K562 (cell line): ENCODE results near the gene GYPA. TPM values are rescaled to one million over a fixed set of nuclear protein-coding genes. Genes with fewer than 3 reads are reported as not detected.
"Not testable (repeated sequence)": the region's sequence is repeated elsewhere in the genome, so short reads cannot be mapped to it uniquely, and the experiment has no call there.

Experiments used
- ATAC-seq: fragments of 200-7000 bp; cut with Tn5 transposase; 3 replicates; pipeline ENCODE4 v1.9.1; 2020; ENCODE audit warnings: moderate library complexity
- BruUV-seq: library from RNA; stranded (reverse); fragments of 400-500 nt; replicated peaks from 2 replicates; lab custom pipeline; 2021; lab: Mats Ljungman, UMichigan
- CTCF ChIA-PET: fragments of 300-600 bp; formaldehyde crosslinking; extraction: SDS; loops from one replicate; lab custom pipeline; 2021; ENCODE audit warnings: low intra/inter-chr PET ratio; lab: Yijun Ruan, JAX
- POLR2A ChIA-PET: fragments of 300-600, 350-650 bp; sonication (Branson Sonifier 250); formaldehyde crosslinking; extraction: SDS; loops from one replicate; lab custom pipeline; 2021; ENCODE audit warnings: antibody characterized with exemption, inconsistent platforms; lab: Yijun Ruan, JAX
- DNase-seq, 4 experiments: peaks; one replicate each; pipeline versions ENCODE4 v3.0.0 to v3.0.0-alpha.2; 2011 to 2018; ENCODE audit warnings: low spot score in 3 of 4, mixed read lengths in 3 of 4; ENCODE audit errors: extremely low read depth in 1 of 4
- FAIRE-seq: peaks from 2 replicates; lab custom pipeline; 2011; peaks lifted over from hg19 to GRCh38; lab: Jason Lieb, UNC
- H2AFZ ChIP-seq: 2 replicates; pipeline ENCODE4 v1.6.0; 2011; ENCODE audit warnings: low read depth, low read length, control low read depth, inconsistent platforms
- H3K27ac ChIP-seq: fragments of 200-600 bp; 3 replicates; pipeline ENCODE4 v1.8.0; 2011; ENCODE audit warnings: low read depth, mild to moderate bottlenecking, control low read depth, inconsistent platforms, low read length, moderate library complexity, mixed read lengths; ENCODE audit errors: extremely low read depth
- H3K27me3 ChIP-seq, 2 experiments: fragments of 300-600 bp in 1 of 2; 2 replicates in 1 of 2; 3 replicates in 1 of 2; pipeline versions ENCODE4 v1.6.0 to v1.8.0; 2011; ENCODE audit warnings: inconsistent platforms in 2 of 2, low read length in 2 of 2, mild to moderate bottlenecking in 1 of 2, mixed read lengths in 1 of 2, moderate library complexity in 1 of 2; ENCODE audit not compliant: control insufficient read depth in 2 of 2, insufficient read depth in 2 of 2
- H3K36me3 ChIP-seq: fragments of 300-600 bp; 3 replicates; pipeline ENCODE4 v1.8.0; 2011; ENCODE audit warnings: mild to moderate bottlenecking, low read length, inconsistent platforms; ENCODE audit not compliant: control insufficient read depth, insufficient read depth
- H3K4me1 ChIP-seq, 2 experiments: fragments of 200-600 bp in 1 of 2; replicated peaks in 1 of 2; 2 replicates in 1 of 2; 3 replicates in 1 of 2; pipeline versions ENCODE4 v1.5.1 to v1.8.0; 2011; ENCODE audit warnings: inconsistent platforms in 2 of 2, low read length in 2 of 2, mild to moderate bottlenecking in 1 of 2, mixed read lengths in 1 of 2, moderate library complexity in 1 of 2; ENCODE audit not compliant: control insufficient read depth in 2 of 2, insufficient read depth in 2 of 2
- H3K4me2 ChIP-seq: 2 replicates; pipeline ENCODE4 v1.6.1; 2011; ENCODE audit warnings: low read length, control low read depth, inconsistent platforms, mixed read lengths; ENCODE audit not compliant: insufficient read depth
- H3K4me3 ChIP-seq: fragments of 200-600 bp; sonication (generic), shearing (Covaris generic); 2 replicates; pipeline ENCODE4 v1.5.1; 2016; ENCODE audit warnings: control low read depth, inconsistent platforms
- H3K79me2 ChIP-seq: fragments of 200-600 bp; 3 replicates; pipeline ENCODE4 v1.8.0; 2011; ENCODE audit warnings: low read length, inconsistent platforms; ENCODE audit not compliant: control insufficient read depth, insufficient read depth
- H3K9ac ChIP-seq, 2 experiments: 2 replicates each; pipeline versions ENCODE4 v1.6.0 to v1.6.1; 2011; ENCODE audit warnings: low read depth in 2 of 2, low read length in 2 of 2, control low read depth in 1 of 2, inconsistent platforms in 1 of 2, mild to moderate bottlenecking in 1 of 2, mixed read lengths in 1 of 2; ENCODE audit not compliant: insufficient read depth in 1 of 2
- H3K9me1 ChIP-seq: one replicate; pipeline ENCODE4 v1.6.0; 2011; ENCODE audit warnings: inconsistent platforms, mild to moderate bottlenecking, low read length, moderate library complexity; ENCODE audit not compliant: control insufficient read depth, insufficient read depth
- H3K9me3 ChIP-seq: replicated peaks from 2 replicates; pipeline ENCODE4 v1.5.1; 2011; ENCODE audit warnings: low read depth, low read length, inconsistent platforms; ENCODE audit not compliant: control insufficient read depth, insufficient read depth
- H4K20me1 ChIP-seq: replicated peaks from 2 replicates; pipeline ENCODE4 v1.6.1; 2011; ENCODE audit warnings: low read length, inconsistent platforms, mixed read lengths; ENCODE audit not compliant: control insufficient read depth, insufficient read depth
- CTCF ChIP-seq, 3 experiments: IDR thresholded peaks in 2 of 3; conservative IDR thresholded peaks in 1 of 3; 2 replicates each; pipeline ENCODE4 v1.5.1; 2011 to 2012; ENCODE audit warnings: low read length in 3 of 3, mild to moderate bottlenecking in 3 of 3, control low read depth in 2 of 3, improper control_type of control experiment in 1 of 3, inconsistent platforms in 1 of 3, low read depth in 1 of 3, mixed read lengths in 1 of 3, moderate library complexity in 1 of 3; ENCODE audit not compliant: insufficient read depth in 2 of 3
- DACH1 ChIP-seq: fragments of 450-650 bp; IDR thresholded peaks from 2 replicates; pipeline ENCODE4 v1.6.1; 2018; ENCODE audit not compliant: partially characterized antibody
- RAD21 ChIP-seq, 2 experiments: fragments of 250-450 bp in 1 of 2; fragments of 450-650 bp in 1 of 2; sonication (Bioruptor Pico) in 1 of 2; formaldehyde crosslinking in 1 of 2; IDR thresholded peaks in 1 of 2; conservative IDR thresholded peaks in 1 of 2; 2 replicates each; pipeline versions ENCODE4 v1.4.0 to v1.8.0; 2020 to 2022; ENCODE audit warnings: mild to moderate bottlenecking in 2 of 2, moderate library complexity in 1 of 2
- ZNF146 ChIP-seq: IDR thresholded peaks from one replicate; pipeline ENCODE4 v1.6.1; 2018; ENCODE audit warnings: missing compliant biosample characterization; ENCODE audit not compliant: unreplicated experiment
- ZNF384 ChIP-seq: IDR thresholded peaks from 2 replicates; pipeline ENCODE4 v1.6.1; 2012; ENCODE audit warnings: low read depth, low read length, improper control_type of control experiment
- WGBS: fragments of 100-300 bp; shearing (Covaris generic); methylation state at CpG from one replicate; pipeline ENCODE4 v1.1.6; 2016; ENCODE audit warnings: low coverage, mixed read lengths; ENCODE audit not compliant: insufficient coverage; ENCODE audit errors: missing lambda C conversion rate; 5-methylcytosine and 5-hydroxymethylcytosine counted together
- in situ Hi-C: fragments of 300-500 bp; cut with MboI; formaldehyde crosslinking; loops from 4 replicates; pipeline ENCODE4 v1.15.0; 2018; ENCODE audit warnings: inconsistent platforms, mixed read lengths
- intact Hi-C: fragments of 100-400 bp; cut with micrococcal nuclease; formaldehyde crosslinking; loops from 2 replicates; pipeline ENCODE4 v1.14.2; 2022
- polyA plus RNA-seq, 8 experiments: library from polyadenylated mRNA; depleted of rRNA in 4 of 8; stranded (reverse) in 5 of 8; unstranded in 3 of 8; fragments of >200 nt; fragmentation: Nextera tagmentation in 2 of 8; fragmentation: Illumina TruSeq in 1 of 8; extraction: Ambion mirVana in 2 of 8; extraction: Trizol in 1 of 8; gene quantifications; 2 replicates each; pipeline versions ENCODE4 v1.2.1 to v1.2.3, GENCODE V29; 2011 to 2014; ENCODE audit warnings: inconsistent platforms in 1 of 8, missing spikeins in 1 of 8
- total RNA-seq, 7 experiments: library from RNA; depleted of rRNA in 6 of 7; stranded (reverse); fragments of >200 nt in 6 of 7; fragmentation: Illumina TruSeq in 2 of 7; extraction: Trizol in 2 of 7; gene quantifications; 2 replicates each; pipeline versions ENCODE4 v1.2.1 to v1.2.3, GENCODE V29; 2011 to 2021; ENCODE audit warnings: low replicate concordance in 1 of 7

GYPA gene
- total and polyA plus RNA-seq, 9 of the 15 experiments (the other 6 are each of a cell fraction or from before 2014, with no cell fraction given) = 35.3 to 278 (median 122) TPM

DNA sequence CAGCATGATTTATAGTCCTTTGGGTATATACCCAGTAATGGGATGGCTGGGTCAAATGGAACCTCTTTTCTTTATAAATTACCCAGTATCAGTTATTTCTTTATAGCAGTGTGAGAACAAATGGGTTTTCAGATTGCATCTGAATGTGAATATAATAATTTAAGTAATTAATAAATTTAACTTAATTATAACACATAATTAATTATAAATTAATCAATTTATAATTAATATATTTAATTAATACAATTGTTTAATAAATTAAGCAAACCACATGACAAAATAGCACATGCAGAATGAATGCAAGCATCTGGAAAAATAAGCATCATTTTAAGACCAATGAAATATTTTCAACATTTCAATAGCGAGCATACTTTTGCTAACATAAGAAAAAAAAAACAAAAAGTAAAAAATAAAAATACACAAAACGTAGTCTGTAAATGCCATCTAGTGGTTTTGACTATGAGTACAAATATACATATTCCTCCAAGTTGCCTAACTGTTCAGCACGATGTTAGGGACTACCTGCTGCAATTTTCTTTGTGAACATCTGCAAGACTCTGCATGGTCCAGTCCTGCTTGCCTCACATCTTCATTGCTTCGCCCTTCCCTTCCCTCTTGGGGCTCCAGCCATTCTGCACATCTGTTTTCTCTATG, 16.4 kb downstream of the GYPA start:
- ATAC-seq = peak; percentile 3

DNA sequence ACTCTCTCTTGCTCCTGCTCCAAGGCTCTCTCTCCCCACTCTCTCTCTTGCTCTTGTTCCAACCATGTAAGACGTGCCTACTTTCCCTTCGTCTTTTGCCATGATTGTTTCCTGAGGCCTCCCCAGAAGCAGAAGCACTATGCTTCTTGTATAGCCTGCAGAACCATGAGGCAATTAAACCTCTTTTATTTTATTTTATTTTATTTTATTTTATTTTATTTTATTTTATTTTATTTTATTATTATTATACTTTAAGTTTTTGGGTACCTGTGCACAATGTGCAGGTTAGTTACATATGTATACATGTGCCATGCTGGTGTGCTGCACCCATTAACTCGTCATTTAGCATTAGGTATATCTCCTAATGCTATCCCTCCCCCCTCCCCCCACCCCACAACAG, 17.2 kb downstream of the GYPA start:
- CTCF ChIA-PET, FAIRE-seq, H2AFZ ChIP-seq, H3K4me1 ChIP-seq, H3K27ac ChIP-seq, H3K27me3 ChIP-seq, H4K20me1 ChIP-seq, H3K4me2 ChIP-seq, H3K4me3 ChIP-seq, in situ Hi-C loops, POLR2A ChIA-PET, H3K9me3 ChIP-seq, intact Hi-C loops, H3K36me3 ChIP-seq, DNase-seq, ATAC-seq, BruUV-seq, H3K9me1 ChIP-seq, H3K9ac ChIP-seq: not testable (repeated sequence)
- WGBS = 80% methylated on average over 2 of the region's 3 CpGs
- H3K79me2 ChIP-seq = peaks cover 18% of the 10 kb centered on the region; the same call in 1 of the 3 replicates

More for the DNA sequence above, 16.4 kb downstream of the GYPA start:
- 43% methylated on average over 3 of the region's 4 CpGs for WGBS
- H3K27me3 ChIP-seq, H3K4me2 ChIP-seq, DNase-seq, H2AFZ ChIP-seq, H3K9me3 ChIP-seq, POLR2A ChIA-PET, H3K4me1 ChIP-seq, H3K36me3 ChIP-seq, H3K4me3 ChIP-seq, H3K9ac ChIP-seq, BruUV-seq, H3K27ac ChIP-seq, H4K20me1 ChIP-seq, H3K9me1 ChIP-seq, FAIRE-seq, in situ Hi-C loops: not testable (repeated sequence)
- H3K79me2 ChIP-seq = peaks cover 18% of the 10 kb centered on the region; the same call in 1 of the 3 replicates
- peak in 1 of 3 experiments; percentile 20; a peak in 1 of 6 replicates for TF ChIP-seq CTCF (IDR thresholded peaks at IDR 0.05 in 2 of 3, conservative IDR thresholded peaks at IDR 0.05 in 1 of 3; ENCODE audit: insufficient read depth in 2 of 3, low read depth in 1 of 3, low read length in 3 of 3)
- TF ChIP-seq ZNF384 = peak; percentile 49; the same call in 1 of the 2 replicates
- TF ChIP-seq ZNF146 (CRISPR knock-in tag) = peak; percentile 2
- TF ChIP-seq DACH1 = peak; percentile 28
- peak in 1 of 2 experiments; percentile 24; a peak in 1 of 4 replicates for TF ChIP-seq RAD21 (CRISPR knock-in tag; conservative IDR thresholded peaks at IDR 0.05 in 1 of 2, IDR thresholded peaks at IDR 0.05 in 1 of 2)
- CTCF ChIA-PET = interaction anchor here (0.7 kb wide), 1 partner anchor 454 kb away, joined by 3 read pairs; no protein-coding TSS in a partner anchor
- intact Hi-C loops = loop anchor here (2.0 kb wide), 1 partner anchor 243 kb away; no protein-coding TSS in a partner anchor
